HG02938 (cell line): ENCODE results near the gene PLCB1.
"Not testable (repeated sequence)": the region's sequence is repeated elsewhere in the genome, so short reads cannot be mapped to it uniquely, and the experiment has no call there.

Experiments used
- ATAC-seq: cut with Tn5 transposase; IDR thresholded peaks from one replicate; pipeline ENCODE4 v1.9.1; 2021; ENCODE audit warnings: mild to moderate bottlenecking, moderate library complexity; ENCODE audit not compliant: unreplicated experiment

The PLCB1 gene

GRCh38 chr20:8131598-8132483 lies at the start of gene PLCB1:
Gene PLCB1, plus strand, starts transcription at chr20:8132266. Its CDS starts 386 bp downstream, at chr20:8132652.
- peak; percentile 64 for ATAC-seq

- no peak for ATAC-seq
Observed at GRCh38 chr20:8082989-8083388, 49.1 kb upstream of the PLCB1 start.

- ATAC-seq, result no peak
Observed at GRCh38 chr20:8089668-8090067, 42.4 kb upstream of the PLCB1 start.

GRCh38 chr20:8094415-8094818 lies 37.6 kb upstream of the PLCB1 start:
- ATAC-seq, result no peak

DNA sequence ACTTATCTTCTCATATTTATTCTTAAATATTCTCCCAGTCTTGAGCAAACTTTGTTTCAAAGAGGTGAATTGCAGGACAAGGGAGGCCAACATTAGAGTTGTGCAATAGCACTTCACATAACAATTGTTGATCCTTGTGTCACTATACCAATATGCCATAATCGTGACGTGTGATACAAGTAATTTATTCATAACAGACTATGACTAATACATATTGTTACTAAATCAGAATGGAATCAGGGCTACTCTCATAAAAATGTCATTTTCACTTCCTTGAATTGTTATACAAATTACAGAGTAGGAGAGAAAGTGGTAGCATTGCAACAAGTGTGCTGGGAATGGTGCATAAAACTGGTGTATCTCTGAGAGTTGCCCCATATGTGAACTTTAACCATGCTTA lies 37.2 kb upstream of the PLCB1 start:
- ATAC-seq, result no peak

GRCh38 chr20:8095648-8096572 lies 36.2 kb upstream of the PLCB1 start:
- ATAC-seq, result no peak

GRCh38 chr20:8097307-8097706 lies 34.8 kb upstream of the PLCB1 start:
- peak; percentile 79 for ATAC-seq

DNA sequence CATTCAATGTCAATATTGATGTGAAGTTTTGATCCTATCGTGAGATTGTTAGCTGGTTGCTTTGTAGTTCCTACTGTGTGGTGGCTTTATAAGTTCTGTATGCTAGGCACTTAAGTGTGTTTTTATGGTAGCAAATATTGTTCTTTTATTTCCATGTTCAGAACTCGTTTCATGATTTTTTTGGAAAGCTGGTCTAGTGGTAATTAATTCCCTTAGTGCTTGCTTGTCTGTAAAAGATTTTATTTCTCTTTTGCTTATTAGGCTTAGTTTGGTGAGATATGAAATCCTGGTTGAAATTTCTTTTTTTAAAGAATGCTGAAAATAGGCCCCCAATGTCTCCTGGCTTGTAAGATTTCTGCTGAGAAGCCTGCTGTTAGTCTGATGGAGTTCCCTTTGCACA lies 27.8 kb upstream of the PLCB1 start:
- ATAC-seq, result no peak

GRCh38 chr20:8114612-8115011 lies 17.5 kb upstream of the PLCB1 start:
- ATAC-seq, result not testable (repeated sequence)

- ATAC-seq, result no peak
Observed at GRCh38 chr20:8115436-8115835, 16.6 kb upstream of the PLCB1 start.

DNA sequence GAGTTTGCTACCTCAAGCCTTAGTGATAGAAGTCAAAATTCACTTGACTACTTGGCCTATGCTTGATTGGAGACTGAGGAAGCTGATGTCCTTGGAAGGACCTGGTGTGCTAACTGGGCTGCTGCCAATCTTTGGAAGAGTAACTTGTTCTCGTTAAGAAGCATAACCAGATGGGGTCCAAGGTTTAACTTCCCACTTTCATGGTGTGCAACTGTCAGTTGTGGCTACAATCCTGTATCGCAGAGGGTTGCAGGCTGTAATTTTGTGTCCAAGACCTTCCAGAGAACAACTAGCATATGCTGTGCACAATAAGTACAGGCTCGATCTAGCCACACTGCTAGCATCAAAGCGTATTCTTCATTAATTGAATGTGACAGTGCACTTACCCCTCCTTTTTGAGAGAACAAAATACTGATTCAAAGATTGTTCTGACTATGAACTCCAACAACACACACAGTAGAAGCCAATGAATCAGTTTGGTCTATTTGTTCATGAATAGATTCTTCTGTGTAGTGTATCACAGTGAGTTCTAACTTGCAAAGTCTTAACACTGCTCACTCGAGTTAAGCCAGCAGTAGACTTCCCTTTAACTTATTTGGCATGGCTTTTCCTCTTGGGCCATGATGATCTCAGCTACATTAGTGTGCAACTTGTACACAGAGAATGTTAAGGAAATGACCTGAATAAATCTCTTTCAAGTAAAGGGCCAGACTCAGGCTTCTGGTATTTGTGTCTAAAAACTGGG lies 15.8 kb upstream of the PLCB1 start:
- no peak for ATAC-seq

DNA sequence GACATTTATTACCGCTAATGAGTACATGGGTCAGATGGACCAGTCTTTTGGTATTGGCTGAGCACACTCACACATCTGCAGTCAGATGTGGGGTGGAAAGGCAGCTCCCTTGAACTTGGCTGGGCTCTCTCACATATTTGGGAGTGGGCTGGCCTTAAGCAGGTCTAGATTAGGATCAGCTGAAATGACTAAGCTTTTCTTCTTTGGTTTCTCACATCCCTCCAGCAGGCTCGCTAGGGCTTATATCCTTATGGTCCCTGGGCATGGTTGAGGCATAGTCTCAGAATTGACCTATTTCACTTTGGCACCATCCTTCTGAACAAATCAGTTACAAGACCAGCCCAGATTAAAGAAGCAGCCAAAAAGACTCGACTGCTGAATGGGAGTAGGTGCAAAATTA lies 14.4 kb upstream of the PLCB1 start:
- no peak for ATAC-seq

DNA sequence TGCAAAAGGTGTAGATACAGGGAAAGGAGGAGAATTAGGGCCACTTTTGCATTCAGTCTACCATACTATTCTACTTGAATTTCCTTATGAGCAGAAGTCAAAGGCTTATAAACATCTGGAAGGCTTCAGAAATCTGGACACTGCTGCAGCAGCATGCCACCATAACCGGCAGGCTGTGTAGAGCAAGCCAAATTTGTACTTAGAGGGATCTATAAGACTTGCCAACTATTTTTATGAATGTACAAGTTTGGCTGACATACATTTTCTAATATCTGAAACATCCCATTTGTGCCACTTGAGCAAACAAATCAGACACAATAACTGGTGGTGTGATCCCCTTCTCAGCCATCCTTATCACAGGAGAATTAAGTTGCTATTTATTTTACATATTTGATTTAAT lies 14.0 kb upstream of the PLCB1 start:
- no peak for ATAC-seq

DNA sequence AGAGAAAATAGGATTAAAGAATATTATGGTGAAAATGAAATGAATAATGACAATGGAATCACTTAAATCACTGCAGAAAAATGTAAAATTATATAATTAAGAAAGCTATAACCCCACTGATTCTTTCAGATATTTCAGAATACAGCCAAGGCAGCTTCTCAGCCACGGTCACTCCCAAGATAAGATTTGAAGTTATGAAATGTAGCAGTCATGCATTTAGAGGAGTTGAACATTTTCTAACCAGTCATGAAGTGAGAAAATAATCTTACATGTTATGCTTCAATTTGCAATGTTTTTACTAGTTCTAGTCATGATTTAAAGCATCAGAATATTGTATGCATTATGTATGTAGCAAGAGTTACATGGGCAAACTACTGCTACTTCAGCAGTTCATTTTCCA lies 13.3 kb upstream of the PLCB1 start:
- no peak for ATAC-seq

GRCh38 chr20:8121666-8122065 lies 10.4 kb upstream of the PLCB1 start:
- no peak for ATAC-seq

GRCh38 chr20:8124639-8125038 lies 7.4 kb upstream of the PLCB1 start:
- no peak for ATAC-seq

DNA sequence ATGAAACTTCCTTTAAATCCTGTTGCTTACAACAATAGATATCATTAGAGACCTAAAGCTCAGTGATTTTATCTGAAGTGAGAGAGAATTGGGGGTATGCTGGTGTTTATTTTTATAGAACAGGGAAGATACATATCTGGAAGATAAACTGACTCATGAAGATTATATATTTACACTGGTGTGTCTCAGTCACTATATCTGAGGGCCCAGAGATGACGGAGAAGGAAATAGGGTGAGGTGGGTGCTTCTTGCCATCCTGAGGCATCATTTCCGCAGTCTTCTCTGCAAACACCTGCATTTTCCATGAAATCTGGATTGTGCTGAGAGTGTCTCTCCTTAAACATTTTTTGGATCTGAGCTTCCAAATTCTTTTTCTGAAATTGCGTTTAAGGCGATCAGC lies 5.9 kb upstream of the PLCB1 start:
- ATAC-seq, result no peak

GRCh38 chr20:8126841-8127378 lies 5.2 kb upstream of the PLCB1 start:
- no peak for ATAC-seq

GRCh38 chr20:8127553-8128255 lies 4.4 kb upstream of the PLCB1 start:
- peak; percentile 82 for ATAC-seq
